IMR-90 (cell line): ENCODE data around the gene OR2B3. TPM values are rescaled to one million over a fixed set of nuclear protein-coding genes. Genes with fewer than 3 reads are reported as not detected.
"Not testable (repeated sequence)": the region's sequence is repeated elsewhere in the genome, so short reads cannot be mapped to it uniquely, and the experiment has no call there.

ENCODE experiments used
- ATAC-seq: fragments of 200-7000 bp; cut with Tn5 transposase; 2 replicates; pipeline ENCODE4 v1.9.1; 2020; ENCODE audit warnings: low read depth, mild to moderate bottlenecking, moderate library complexity
- BruUV-seq: library from RNA; stranded (reverse); fragments of 400-500 nt; replicated peaks from 2 replicates; lab custom pipeline; 2021; lab: Mats Ljungman, UMichigan
- CTCF ChIA-PET: fragments of 300-600 bp; formaldehyde crosslinking; extraction: SDS; loops from one replicate; lab custom pipeline; 2021; ENCODE audit warnings: antibody characterized with exemption; lab: Yijun Ruan, JAX
- POLR2A ChIA-PET: fragments of 300-600 bp; sonication (Branson Sonifier 250); formaldehyde crosslinking; loops from one replicate; lab custom pipeline; 2022; ENCODE audit warnings: antibody characterized with exemption; ENCODE audit not compliant: unreplicated experiment; lab: Charles Lee
- DNase-seq: peaks from one replicate; pipeline ENCODE4 v3.0.0; 2013
- H2AFZ ChIP-seq: replicated peaks from 2 replicates; pipeline ENCODE3; 2013; ENCODE audit warnings: low read length, mild to moderate bottlenecking; ENCODE audit not compliant: poor library complexity
- H2AK5ac ChIP-seq: 2 replicates; pipeline ENCODE4 v1.6.1; 2013; ENCODE audit warnings: low read depth, low read length, inconsistent platforms
- H2AK9ac ChIP-seq: replicated peaks from 2 replicates; pipeline ENCODE3; 2013; ENCODE audit warnings: mild to moderate bottlenecking, low read depth, low read length, moderate library complexity; ENCODE audit not compliant: poor library complexity
- H2BK120ac ChIP-seq: 2 replicates; pipeline ENCODE4 v1.6.1; 2013; ENCODE audit warnings: low read depth, low read length, inconsistent platforms
- H2BK15ac ChIP-seq: 3 replicates; pipeline ENCODE4 v1.6.1; 2013; ENCODE audit warnings: low read depth, low read length, inconsistent platforms
- H2BK20ac ChIP-seq: 2 replicates; pipeline ENCODE4 v1.6.1; 2013; ENCODE audit warnings: low read depth, mild to moderate bottlenecking, inconsistent platforms, low read length, moderate library complexity
- H2BK5ac ChIP-seq: 2 replicates; pipeline ENCODE4 v1.6.1; 2013; ENCODE audit warnings: mild to moderate bottlenecking, low read depth, low read length, inconsistent platforms; ENCODE audit not compliant: poor library complexity, severe bottlenecking
- H3K14ac ChIP-seq: replicated peaks from 2 replicates; pipeline ENCODE4 v1.6.1; 2013; ENCODE audit warnings: low read depth, low read length, inconsistent platforms
- H3K18ac ChIP-seq: 2 replicates; pipeline ENCODE4 v1.6.1; 2013; ENCODE audit warnings: low read depth, low read length, control low read depth
- H3K23ac ChIP-seq: 2 replicates; pipeline ENCODE4 v1.6.1; 2013; ENCODE audit warnings: low read depth, low read length, inconsistent platforms
- H3K27ac ChIP-seq: 2 replicates; pipeline ENCODE4 v1.5.1; 2013; ENCODE audit warnings: mild to moderate bottlenecking, control low read depth, low read length; ENCODE audit not compliant: insufficient read depth
- H3K27me3 ChIP-seq: 2 replicates; pipeline ENCODE4 v1.6.1; 2013; ENCODE audit warnings: low read length; ENCODE audit not compliant: control insufficient read depth, insufficient read depth
- H3K36me3 ChIP-seq: 2 replicates; pipeline ENCODE4 v1.6.1; 2013; ENCODE audit warnings: low read length, mixed read lengths; ENCODE audit not compliant: control insufficient read depth, insufficient read depth
- H3K4ac ChIP-seq: 2 replicates; pipeline ENCODE4 v1.6.1; 2013; ENCODE audit warnings: low read depth, low read length, inconsistent platforms
- H3K4me1 ChIP-seq: 2 replicates; pipeline ENCODE4 v1.6.1; 2013; ENCODE audit warnings: low read length, mixed read lengths; ENCODE audit not compliant: control insufficient read depth, insufficient read depth
- H3K4me2 ChIP-seq: 2 replicates; pipeline ENCODE4 v1.6.1; 2013; ENCODE audit warnings: low read depth, mild to moderate bottlenecking, control low read depth, low read length, moderate library complexity
- H3K4me3 ChIP-seq: 2 replicates; pipeline ENCODE4 v1.5.1; 2013; ENCODE audit warnings: low read depth, mild to moderate bottlenecking, control low read depth, low read length, moderate library complexity; ENCODE audit not compliant: insufficient read depth
- H3K56ac ChIP-seq: 2 replicates; pipeline ENCODE4 v1.6.1; 2013; ENCODE audit warnings: low read length, inconsistent platforms; ENCODE audit not compliant: insufficient read depth; ENCODE audit errors: extremely low read depth
- H3K79me1 ChIP-seq, 2 experiments: 2 replicates each; pipeline ENCODE4 v1.6.1; 2013; ENCODE audit warnings: low read length in 2 of 2, inconsistent platforms in 1 of 2, low read depth in 1 of 2
- H3K9ac ChIP-seq: 2 replicates; pipeline ENCODE4 v1.6.1; 2013; ENCODE audit warnings: low read depth, low read length, control low read depth
- H3K9me1 ChIP-seq: 2 replicates; pipeline ENCODE4 v1.6.1; 2013; ENCODE audit warnings: low read length, inconsistent platforms; ENCODE audit not compliant: insufficient read depth
- H3K9me3 ChIP-seq: 2 replicates; pipeline ENCODE4 v1.6.1; 2013; ENCODE audit warnings: low read length; ENCODE audit not compliant: control insufficient read depth, insufficient read depth
- H4K20me1 ChIP-seq: 2 replicates; pipeline ENCODE4 v1.6.1; 2013; ENCODE audit warnings: low read length, inconsistent platforms; ENCODE audit not compliant: insufficient read depth
- H4K5ac ChIP-seq: 2 replicates; pipeline ENCODE4 v1.6.1; 2013; ENCODE audit warnings: mild to moderate bottlenecking, low read depth, low read length, control low read depth
- H4K8ac ChIP-seq, 2 experiments: 2 replicates each; pipeline ENCODE4 v1.6.1; 2013; ENCODE audit warnings: low read depth in 2 of 2, low read length in 2 of 2, control low read depth in 1 of 2, inconsistent platforms in 1 of 2
- H4K91ac ChIP-seq: 2 replicates; pipeline ENCODE4 v1.6.1; 2013; ENCODE audit warnings: low read depth, low read length, inconsistent platforms; ENCODE audit not compliant: insufficient read depth
- WGBS, 2 experiments: methylation state at CpG; one replicate each; pipeline versions ENCODE4 v1.1.5 to v1.1.7; 2013; ENCODE audit warnings: missing lambda C conversion rate in 2 of 2; ENCODE audit not compliant: insufficient read length in 1 of 2; ENCODE audit errors: extremely low coverage in 2 of 2; 5-methylcytosine and 5-hydroxymethylcytosine counted together
- dilution Hi-C: fragments of 300-500 bp; cut with HindIII; formaldehyde crosslinking; loops from one replicate; pipeline ENCODE4 v1.14.3; 2018; ENCODE audit warnings: low sequenced_read_pairs; ENCODE audit not compliant: unreplicated experiment
- in situ Hi-C: fragments of 300-500 bp; cut with MboI; formaldehyde crosslinking; loops from 3 replicates; pipeline ENCODE4 v1.14.3; 2019; ENCODE audit warnings: low sequenced_read_pairs, inconsistent platforms, mixed read lengths
- intact Hi-C: fragments of 100-400 bp; cut with micrococcal nuclease; formaldehyde crosslinking; loops from 2 replicates; pipeline ENCODE4 v1.10.0; 2022
- polyA plus RNA-seq, 3 experiments: library from polyadenylated mRNA; depleted of rRNA; stranded (reverse); fragments of >200 nt; gene quantifications; 2 replicates each; pipeline ENCODE4 v1.2.3, GENCODE V29; 2012; ENCODE audit warnings: low replicate concordance in 1 of 3
- total RNA-seq: library from RNA; depleted of rRNA; stranded (reverse); fragments of >200 nt; gene quantifications from 2 replicates; pipeline ENCODE4 v1.2.3, GENCODE V29; 2012

The OR2B3 gene
- total and polyA plus RNA-seq, 2 of the 4 experiments (the other 2 are of a cell fraction), result not detected

DNA sequence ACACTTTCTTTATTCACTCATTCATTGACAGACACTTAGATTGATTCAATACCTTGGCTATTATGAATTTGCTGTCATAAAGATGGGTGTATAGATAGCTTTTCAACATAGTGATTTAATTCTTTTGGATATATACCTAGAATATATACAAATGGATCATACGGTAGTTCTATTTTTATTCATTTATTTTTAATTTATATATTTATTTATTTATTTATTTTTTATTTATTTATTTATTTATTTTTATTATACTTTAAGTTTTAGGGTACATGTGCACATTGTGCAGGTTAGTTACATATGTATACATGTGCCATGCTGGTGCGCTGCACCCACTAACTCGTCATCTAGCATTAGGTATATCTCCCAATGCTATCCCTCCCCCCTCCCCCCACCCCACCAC is 27.9 kb upstream of the OR2B3 start:
- H3K4me3 ChIP-seq, H2BK5ac ChIP-seq, H3K79me1 ChIP-seq, H3K9ac ChIP-seq, H4K5ac ChIP-seq, H3K4ac ChIP-seq, H3K23ac ChIP-seq, H4K91ac ChIP-seq, H2BK120ac ChIP-seq, dilution Hi-C loops, H3K9me1 ChIP-seq, BruUV-seq, POLR2A ChIA-PET, H4K20me1 ChIP-seq, DNase-seq, H3K9me3 ChIP-seq, ATAC-seq, H2BK20ac ChIP-seq, in situ Hi-C loops, H4K8ac ChIP-seq, H2BK15ac ChIP-seq, H3K56ac ChIP-seq, intact Hi-C loops, H2AFZ ChIP-seq, H3K36me3 ChIP-seq, H3K14ac ChIP-seq, H2AK5ac ChIP-seq, H3K18ac ChIP-seq, H3K4me2 ChIP-seq, CTCF ChIA-PET, H3K27me3 ChIP-seq, H3K4me1 ChIP-seq, H2AK9ac ChIP-seq, H3K27ac ChIP-seq: not testable (repeated sequence)
- WGBS, 2 experiments, result no CpG with 5 or more reads among the region's 3 CpGs
